ENCODE data around the gene MYLK4. TPM values are rescaled to one million over a fixed set of nuclear protein-coding genes. Genes with fewer than 3 reads are reported as not detected.

Gene MYLK4
- total and polyA plus RNA-seq, 8 donors: 0.12 to 1.3 (median 0.43) TPM; not detected in 3

DNA sequence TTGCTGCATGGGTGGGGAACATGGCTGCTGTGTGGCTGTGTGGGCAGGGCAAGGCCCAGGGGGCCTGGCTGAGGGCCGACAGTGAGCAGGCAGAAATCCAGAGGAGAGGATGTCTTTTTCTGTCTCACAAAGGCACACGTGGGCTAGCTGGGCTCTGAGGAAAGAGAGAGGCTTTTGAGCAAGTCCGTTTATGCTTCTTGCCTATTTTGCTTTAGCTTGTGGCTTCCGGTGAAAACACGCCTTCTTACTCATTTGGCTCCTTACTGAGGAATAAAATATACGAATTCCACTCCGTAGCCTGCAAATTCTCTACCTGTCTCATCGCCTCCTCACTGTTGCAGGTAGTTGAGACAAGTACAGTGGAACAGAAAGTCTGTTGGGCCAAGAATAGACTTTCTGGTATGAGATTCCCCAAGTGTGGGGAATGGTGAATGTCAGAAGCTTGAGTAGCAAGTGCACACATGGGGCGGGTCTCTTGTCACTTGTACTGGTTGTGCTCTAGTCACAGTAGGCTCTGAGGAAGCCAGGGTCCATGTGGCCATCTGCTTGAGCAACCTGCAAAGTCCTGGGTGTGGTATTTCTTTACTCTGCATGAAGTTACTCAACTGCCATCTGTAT is 42.9 kb upstream of the MYLK4 start:
- peaks cover 6 to 74% (median 34%) of the 10 kb centered on the region in 4 donors for H3K4me1 ChIP-seq

DNA sequence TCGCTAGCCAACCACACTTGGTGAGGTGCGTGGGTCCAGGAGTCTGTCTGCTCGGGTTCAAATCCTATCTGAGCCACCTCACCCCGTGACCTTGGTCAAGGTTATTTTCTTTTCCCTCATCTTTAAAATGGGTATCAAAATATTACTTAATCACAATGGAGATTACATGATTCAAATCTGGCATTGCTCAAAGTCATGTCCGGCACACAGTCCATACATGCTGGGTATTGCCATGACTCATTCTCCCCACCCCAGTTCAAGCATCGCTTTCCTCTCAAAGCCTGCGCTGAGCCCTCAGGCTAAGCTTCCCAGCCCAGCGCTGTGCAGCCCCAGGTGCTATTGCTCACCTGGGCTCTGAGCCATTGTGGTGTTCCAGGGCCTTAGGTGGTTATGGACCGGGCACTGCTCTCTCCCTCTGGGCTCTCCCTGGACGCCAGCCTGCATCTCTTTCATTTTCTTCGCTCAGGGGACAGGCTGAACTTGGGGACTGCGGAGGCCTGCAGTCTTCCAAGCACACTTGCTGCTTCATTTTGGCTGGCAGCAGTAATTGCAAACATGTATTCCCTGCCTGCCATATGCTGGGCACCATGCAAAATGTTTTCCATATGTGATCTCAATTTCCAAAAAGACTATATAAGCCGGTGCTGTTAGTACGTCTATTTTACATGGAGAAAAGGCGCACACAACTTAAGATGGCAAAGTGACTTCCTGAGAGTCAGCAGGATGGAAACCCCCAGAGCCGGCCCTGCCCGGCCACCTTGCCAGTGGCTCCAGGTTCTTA is 41.8 kb upstream of the MYLK4 start:
- H3K36me3 ChIP-seq: peaks cover 0 to 9% (median 6%) of the 10 kb centered on the region in 4 donors
- H3K27me3 ChIP-seq: no peaks in the 10 kb centered on the region
- TF ChIP-seq EP300 (IDR thresholded peaks at IDR 0.05) (no peak), POLR2AphosphoS5 (IDR thresholded peaks at IDR 0.05) (no peak), POLR2A (IDR thresholded peaks at IDR 0.05) (no peak)
- TF ChIP-seq, protein P1, sequence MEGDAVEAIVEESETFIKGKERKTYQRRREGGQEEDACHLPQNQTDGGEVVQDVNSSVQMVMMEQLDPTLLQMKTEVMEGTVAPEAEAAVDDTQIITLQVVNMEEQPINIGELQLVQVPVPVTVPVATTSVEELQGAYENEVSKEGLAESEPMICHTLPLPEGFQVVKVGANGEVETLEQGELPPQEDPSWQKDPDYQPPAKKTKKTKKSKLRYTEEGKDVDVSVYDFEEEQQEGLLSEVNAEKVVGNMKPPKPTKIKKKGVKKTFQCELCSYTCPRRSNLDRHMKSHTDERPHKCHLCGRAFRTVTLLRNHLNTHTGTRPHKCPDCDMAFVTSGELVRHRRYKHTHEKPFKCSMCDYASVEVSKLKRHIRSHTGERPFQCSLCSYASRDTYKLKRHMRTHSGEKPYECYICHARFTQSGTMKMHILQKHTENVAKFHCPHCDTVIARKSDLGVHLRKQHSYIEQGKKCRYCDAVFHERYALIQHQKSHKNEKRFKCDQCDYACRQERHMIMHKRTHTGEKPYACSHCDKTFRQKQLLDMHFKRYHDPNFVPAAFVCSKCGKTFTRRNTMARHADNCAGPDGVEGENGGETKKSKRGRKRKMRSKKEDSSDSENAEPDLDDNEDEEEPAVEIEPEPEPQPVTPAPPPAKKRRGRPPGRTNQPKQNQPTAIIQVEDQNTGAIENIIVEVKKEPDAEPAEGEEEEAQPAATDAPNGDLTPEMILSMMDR (IDR thresholded peaks at IDR 0.05): no peak
- DNase-seq: no peak
- intact Hi-C loops (cut with DNase I; ENCODE audit: low total_unique reads): loop anchor here (10.0 kb wide), 1 partner anchor 52 kb away; the partner anchor contains the start of gene SERPINB1
- H3K4me3 ChIP-seq: no peak overlapping the region
- H3K9me3 ChIP-seq: no peaks in the 10 kb centered on the region
- WGBS, 5 donors: 88 to 96% (median 92%) methylated on average over 15 to 17 of the region's 17 CpGs
- peak overlapping the region; percentile 7 to 86 (median 76) for H3K27ac ChIP-seq
- H3K4me1 ChIP-seq: peaks cover 5 to 66% (median 33%) of the 10 kb centered on the region in 4 donors

More for the DNA sequence above, 42.9 kb upstream of the MYLK4 start:
- no peak overlapping the region for H3K4me3 ChIP-seq
- 55 to 74% (median 71%) methylated on average over 9 of the region's 9 CpGs for WGBS, 5 donors
- no peaks in the 10 kb centered on the region for H3K9me3 ChIP-seq
- TF ChIP-seq EP300 (IDR thresholded peaks at IDR 0.05) (no peak), POLR2AphosphoS5 (IDR thresholded peaks at IDR 0.05) (no peak), POLR2A (IDR thresholded peaks at IDR 0.05) (no peak)
- TF ChIP-seq, protein P1 (IDR thresholded peaks at IDR 0.05): no peak
- peak overlapping the region in 3 of 5 donors; percentile 76 to 86 (median 84) for H3K27ac ChIP-seq
- H3K27me3 ChIP-seq: no peaks in the 10 kb centered on the region
- DNase-seq: peak; percentile 34 to 41
- intact Hi-C loops (cut with DNase I; ENCODE audit: low total_unique reads): loop anchor here (10.0 kb wide), 1 partner anchor 51 kb away; the partner anchor contains the start of gene SERPINB1
- peaks cover 0 to 3% (median 0%) of the 10 kb centered on the region in 4 donors for H3K36me3 ChIP-seq

DNA sequence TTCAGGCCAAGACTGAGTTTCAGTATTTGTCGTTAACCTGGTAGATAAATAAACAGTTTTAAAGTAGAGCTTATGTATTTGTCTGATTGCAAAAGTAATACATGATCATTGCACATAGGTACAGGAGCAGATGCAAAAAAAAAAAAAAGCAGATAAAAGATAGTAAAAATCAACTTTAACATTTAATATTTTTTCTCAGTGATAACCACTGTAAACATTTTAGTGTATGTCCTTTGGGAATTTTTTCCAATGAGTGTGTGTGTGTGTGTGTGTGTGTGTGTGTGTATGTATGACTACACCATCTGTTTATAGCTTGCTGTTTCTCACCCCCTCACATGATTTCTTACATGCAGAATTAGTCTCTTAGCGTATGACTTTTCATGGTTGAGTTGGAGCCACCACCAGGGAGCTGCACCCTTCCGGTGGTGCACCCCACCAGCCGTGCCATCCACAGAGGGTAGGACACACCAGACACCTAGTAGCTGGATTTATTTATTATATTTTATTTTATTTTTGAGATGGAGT is 40.8 kb upstream of the MYLK4 start:
- intact Hi-C loops (cut with DNase I; ENCODE audit: low total_unique reads): loop anchor here (10.0 kb wide), 1 partner anchor 53 kb away; the partner anchor contains the start of gene SERPINB1
- H3K36me3 ChIP-seq: peaks cover 0 to 18% (median 12%) of the 10 kb centered on the region in 4 donors
- H3K27ac ChIP-seq: peak overlapping the region in 4 of 5 donors; percentile 58 to 86 (median 80)
- TF ChIP-seq, protein P1 (IDR thresholded peaks at IDR 0.05): no peak
- TF ChIP-seq POLR2A (IDR thresholded peaks at IDR 0.05) (no peak), EP300 (IDR thresholded peaks at IDR 0.05) (no peak), POLR2AphosphoS5 (IDR thresholded peaks at IDR 0.05) (no peak)
- peaks cover 0 to 58% (median 30%) of the 10 kb centered on the region in 4 donors for H3K4me1 ChIP-seq
- H3K4me3 ChIP-seq: no peak overlapping the region
- DNase-seq: peak in 1 of 2 donors; percentile 43
- no peaks in the 10 kb centered on the region for H3K27me3 ChIP-seq
- WGBS, 5 donors: 39 to 48% (median 43%) methylated on average over 4 of the region's 4 CpGs
- no peaks in the 10 kb centered on the region for H3K9me3 ChIP-seq
